Measurements from ENCODE around the gene ATP10B.

DNA sequence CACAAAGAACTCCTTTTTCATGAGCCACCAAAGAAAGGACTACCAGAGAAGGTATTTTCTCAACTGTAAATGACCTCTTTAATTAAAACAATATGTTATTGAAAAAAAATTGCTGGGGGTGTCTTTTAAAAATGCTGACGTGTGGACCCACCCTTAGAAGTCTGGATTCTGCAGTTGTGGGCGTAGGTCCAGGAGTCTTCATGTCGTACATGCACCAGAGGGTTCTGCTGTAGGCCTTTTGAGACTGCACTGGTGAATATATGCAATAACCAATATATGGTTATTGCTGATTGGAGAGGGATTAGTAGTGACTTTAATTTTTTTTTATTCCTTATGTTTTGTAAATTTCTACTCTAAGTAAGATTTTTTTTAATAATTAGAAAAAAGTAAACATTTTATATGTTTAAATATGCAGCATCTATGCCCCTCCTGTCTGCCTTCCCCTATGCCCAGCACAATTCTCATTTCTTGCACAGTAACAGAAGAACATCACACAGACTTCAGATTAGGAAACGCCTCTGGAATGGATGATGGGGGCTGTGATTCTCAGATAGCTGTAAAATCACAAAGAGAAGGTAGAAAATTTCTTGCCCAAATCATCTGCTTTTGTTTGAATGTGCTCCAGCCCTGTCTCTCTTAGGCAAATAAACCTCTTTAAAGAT, 328.4 kb downstream of the ATP10B start:
- TF ChIP-seq EZH2phosphoT487 (IDR thresholded peaks at IDR 0.05; ENCODE audit: insufficient read depth, low read depth): no peak
- TF ChIP-seq EZH2 (IDR thresholded peaks at IDR 0.05; ENCODE audit: insufficient read depth, poor library complexity, severe bottlenecking): no peak

Data from GM23248 (cell line).